NCI-H1694 (cell line): ENCODE data around the gene SERPINH1.
A peak's percentile ranks its signal among the peaks of the same experiment; 100 is the strongest.

Source experiments
- DNase-seq: peaks from one replicate; lab custom pipeline; 2025; lab: John Stamatoyannopoulos, UW

SERPINH1 gene

GRCh38 chr11:75562048-75562835 lies at the start of gene SERPINH1:
Gene SERPINH1 (plus strand): TSS chr11:75562253. CDS start chr11:75566350, 4,097 bp downstream.
- peak; percentile 43 for DNase-seq

GRCh38 chr11:75513250-75513649 lies 48.8 kb upstream of the SERPINH1 start:
- DNase-seq = no peak

GRCh38 chr11:75514596-75514995 lies 47.5 kb upstream of the SERPINH1 start:
- DNase-seq = no peak

GRCh38 chr11:75516140-75516539 lies 45.9 kb upstream of the SERPINH1 start:
- DNase-seq = no peak

GRCh38 chr11:75516886-75517285 lies 45.2 kb upstream of the SERPINH1 start:
- DNase-seq = no peak

- no peak for DNase-seq
Measured at GRCh38 chr11:75518204-75518549, 43.9 kb upstream of the SERPINH1 start.

GRCh38 chr11:75518771-75519653 lies 43.0 kb upstream of the SERPINH1 start:
- peak; percentile 13 for DNase-seq

GRCh38 chr11:75520688-75521087 lies 41.4 kb upstream of the SERPINH1 start:
- DNase-seq = no peak

- DNase-seq = no peak
Measured at GRCh38 chr11:75522286-75523044, 39.6 kb upstream of the SERPINH1 start.

GRCh38 chr11:75523189-75523588 lies 38.9 kb upstream of the SERPINH1 start:
- no peak for DNase-seq

GRCh38 chr11:75523811-75524664 lies 38.0 kb upstream of the SERPINH1 start:
- DNase-seq = no peak

- no peak for DNase-seq
Measured at GRCh38 chr11:75524665-75525432, 37.2 kb upstream of the SERPINH1 start.

- DNase-seq = peak; percentile 50
Measured at GRCh38 chr11:75525433-75526191, 36.4 kb upstream of the SERPINH1 start, which contains the start of gene GDPD5. Gene GDPD5 (minus strand): TSS chr11:75525941. CDS start chr11:75477735, 48,206 bp downstream.

GRCh38 chr11:75526192-75526541 lies 35.9 kb upstream of the SERPINH1 start:
- DNase-seq = no peak

- no peak for DNase-seq
Measured at GRCh38 chr11:75527130-75527529, 34.9 kb upstream of the SERPINH1 start.

- no peak for DNase-seq
Measured at GRCh38 chr11:75527938-75528735, 33.9 kb upstream of the SERPINH1 start.

GRCh38 chr11:75530577-75530976 lies 31.5 kb upstream of the SERPINH1 start:
- DNase-seq = no peak

GRCh38 chr11:75531325-75531724 lies 30.7 kb upstream of the SERPINH1 start:
- DNase-seq = no peak
